Measurements from ENCODE around the gene AP4M1. TPM values are rescaled to one million over a fixed set of nuclear protein-coding genes. Genes with fewer than 3 reads are reported as not detected.

The AP4M1 gene
- total RNA-seq, 4 donors from 2014 or later, result 5.0 to 52.0 (median 33.6) TPM

DNA sequence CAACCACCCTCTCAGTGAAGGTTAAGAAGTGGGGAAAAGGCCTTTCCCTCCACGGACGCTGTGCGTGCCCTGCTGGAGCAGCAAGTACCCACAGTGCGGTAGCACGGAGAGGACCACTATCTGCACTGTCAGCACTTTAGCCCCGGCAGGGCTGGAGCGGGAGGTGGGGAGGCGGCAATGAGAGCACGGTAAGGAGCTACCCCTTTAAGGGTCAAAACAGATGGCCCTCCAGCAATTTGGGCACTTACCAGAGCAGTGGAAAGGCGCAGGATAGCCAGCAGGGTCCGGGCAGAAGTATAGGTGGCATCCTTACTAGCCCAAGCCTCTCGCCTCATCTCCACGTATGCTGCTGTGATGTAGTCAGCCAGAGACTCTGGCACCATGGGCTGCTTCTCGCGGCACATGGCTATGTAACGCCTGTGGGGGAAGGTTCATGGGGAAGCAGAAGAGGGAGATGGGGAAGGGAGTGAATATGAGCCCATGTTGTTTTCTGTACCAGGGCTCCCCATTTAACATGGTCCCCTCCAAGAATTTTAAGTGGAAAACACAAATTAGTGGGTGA is 7.4 kb upstream of the AP4M1 start:
- H3K4me3 ChIP-seq, result no peak overlapping the region
- TF ChIP-seq CTCF (IDR thresholded peaks at IDR 0.05), result no peak
- no peak for TF ChIP-seq POLR2A (IDR thresholded peaks at IDR 0.05)
- no peak for DNase-seq
- H3K4me1 ChIP-seq, result peaks cover 0 to 2% of the 10 kb centered on the region in 2 donors
- H3K9me3 ChIP-seq, result no peaks in the 10 kb centered on the region
- no peaks in the 10 kb centered on the region for H3K36me3 ChIP-seq
- H3K27ac ChIP-seq, result no peak overlapping the region
- intact Hi-C loops (cut with DNase I; ENCODE audit: low total_unique reads), result no loop called here
- no peaks in the 10 kb centered on the region for H3K27me3 ChIP-seq

DNA sequence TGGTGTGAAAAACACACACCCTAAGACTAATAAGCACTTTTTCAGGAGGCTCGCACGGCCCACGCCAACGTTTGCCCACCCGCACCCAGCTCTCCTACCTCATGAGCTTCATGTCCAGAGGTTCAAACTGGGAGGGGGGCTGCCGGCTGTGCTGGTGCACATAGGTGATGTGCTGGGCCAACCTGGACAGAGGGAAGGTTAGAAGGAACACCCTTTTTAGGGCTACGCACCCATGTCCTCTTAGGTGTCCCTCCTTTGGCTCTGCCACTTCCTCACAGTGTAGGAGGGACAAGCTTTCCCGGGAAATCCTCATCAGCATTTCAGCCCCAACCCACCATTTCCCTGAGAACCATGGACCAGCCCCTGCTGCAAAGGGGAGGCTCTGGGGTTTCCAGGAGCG is 6.2 kb upstream of the AP4M1 start:
- no peaks in the 10 kb centered on the region for H3K36me3 ChIP-seq
- DNase-seq, result no peak
- no peaks in the 10 kb centered on the region for H3K27me3 ChIP-seq
- intact Hi-C loops (cut with DNase I; ENCODE audit: low total_unique reads), result no loop called here
- H3K4me3 ChIP-seq, result no peak overlapping the region
- no peak for TF ChIP-seq CTCF (IDR thresholded peaks at IDR 0.05)
- H3K27ac ChIP-seq, result no peak overlapping the region
- H3K9me3 ChIP-seq, result no peaks in the 10 kb centered on the region
- H3K4me1 ChIP-seq, result peaks cover 0 to 12% of the 10 kb centered on the region in 2 donors

- no peak for DNase-seq
- H3K4me1 ChIP-seq, result peaks cover 0 to 12% of the 10 kb centered on the region in 2 donors
- TF ChIP-seq CTCF (IDR thresholded peaks at IDR 0.05) (no peak), POLR2A (IDR thresholded peaks at IDR 0.05) (no peak)
- no peaks in the 10 kb centered on the region for H3K9me3 ChIP-seq
- no peak overlapping the region for H3K4me3 ChIP-seq
- H3K27ac ChIP-seq, result no peak overlapping the region
- H3K27me3 ChIP-seq, result no peaks in the 10 kb centered on the region
- H3K36me3 ChIP-seq, result no peaks in the 10 kb centered on the region
- intact Hi-C loops (cut with DNase I; ENCODE audit: low total_unique reads), result no loop called here
These were observed 5.7 kb upstream of the AP4M1 start for GRCh38 chr7:100095704-100096103.

DNA sequence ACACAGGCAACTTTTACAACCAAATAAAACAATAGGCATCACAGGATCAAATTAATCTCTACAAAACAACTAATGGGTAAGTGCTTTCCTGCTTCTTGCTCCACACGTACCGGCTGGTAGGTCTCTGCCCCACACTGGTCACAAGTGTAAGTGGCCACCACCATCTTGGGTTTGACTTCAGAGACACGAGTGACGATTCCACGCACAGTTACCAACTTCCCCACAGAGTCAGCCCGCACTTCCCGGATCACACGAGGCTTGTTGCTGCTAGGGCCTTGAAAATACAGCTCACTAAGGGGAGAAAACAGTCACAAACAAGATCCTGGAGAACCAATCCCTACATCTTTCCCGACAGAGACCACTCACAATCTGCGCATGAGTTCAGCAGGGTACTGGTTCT is 2.5 kb upstream of the AP4M1 start:
- H3K4me3 ChIP-seq, result no peak overlapping the region
- no peak overlapping the region for H3K27ac ChIP-seq
- no peak for DNase-seq
- no peaks in the 10 kb centered on the region for H3K27me3 ChIP-seq
- TF ChIP-seq POLR2A (IDR thresholded peaks at IDR 0.05), result no peak
- TF ChIP-seq CTCF (IDR thresholded peaks at IDR 0.05), result no peak
- H3K4me1 ChIP-seq, result peaks cover 0 to 17% of the 10 kb centered on the region in 2 donors
- H3K36me3 ChIP-seq, result no peaks in the 10 kb centered on the region
- H3K9me3 ChIP-seq, result no peaks in the 10 kb centered on the region
- intact Hi-C loops (cut with DNase I; ENCODE audit: low total_unique reads), result no loop called here

GRCh38 chr7:100099452-100099851 is 2.0 kb upstream of the AP4M1 start:
- H3K36me3 ChIP-seq, result no peaks in the 10 kb centered on the region
- intact Hi-C loops (cut with DNase I; ENCODE audit: low total_unique reads), result no loop called here

More at GRCh38 chr7:100099452-100099851, 2.0 kb upstream of the AP4M1 start:
- H3K4me3 ChIP-seq, result peak overlapping the region in 1 of 2 donors; percentile 84
- TF ChIP-seq CTCF (IDR thresholded peaks at IDR 0.05), result no peak
- no peak for TF ChIP-seq POLR2A (IDR thresholded peaks at IDR 0.05)
- no peak for DNase-seq
- peak overlapping the region in 1 of 2 donors; percentile 87 for H3K27ac ChIP-seq
- H3K4me1 ChIP-seq, result peaks cover 0 to 17% of the 10 kb centered on the region in 2 donors
- H3K27me3 ChIP-seq, result no peaks in the 10 kb centered on the region
- no peaks in the 10 kb centered on the region for H3K9me3 ChIP-seq

Measured in uterus (tissue), 4 donors.